Hematopoietic multipotent progenitor cell treated with erythropoietin and hydrocortisone succinate and interleukin-3 and kit ligand, for 4 days (in vitro differentiated cells): ENCODE data around the gene DACT3.

Source experiments
- DNase-seq: peaks from one replicate; pipeline ENCODE4 v3.0.0-alpha.2; 2015

The DACT3 gene

DNA sequence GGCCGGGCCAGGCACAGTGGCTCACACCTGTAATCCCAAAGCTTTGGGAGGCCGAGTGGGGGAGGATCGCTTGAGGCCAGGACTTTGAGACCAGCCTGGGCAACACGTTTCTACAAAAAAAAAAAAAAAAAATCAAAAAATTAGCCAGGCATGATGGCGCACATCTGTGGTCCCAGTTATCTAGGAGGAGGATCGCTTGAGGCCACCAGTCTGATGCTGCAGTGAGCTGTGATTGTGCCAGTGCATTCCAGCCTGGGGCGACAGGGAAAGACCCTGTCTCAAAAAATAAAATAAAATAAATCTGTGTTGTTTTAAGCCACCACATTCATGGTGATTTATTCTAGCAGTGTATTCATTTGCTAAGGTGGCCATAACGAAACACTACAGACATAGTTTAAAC lies 4.1 kb upstream of the DACT3 start:
- DNase-seq, result no peak

DNA sequence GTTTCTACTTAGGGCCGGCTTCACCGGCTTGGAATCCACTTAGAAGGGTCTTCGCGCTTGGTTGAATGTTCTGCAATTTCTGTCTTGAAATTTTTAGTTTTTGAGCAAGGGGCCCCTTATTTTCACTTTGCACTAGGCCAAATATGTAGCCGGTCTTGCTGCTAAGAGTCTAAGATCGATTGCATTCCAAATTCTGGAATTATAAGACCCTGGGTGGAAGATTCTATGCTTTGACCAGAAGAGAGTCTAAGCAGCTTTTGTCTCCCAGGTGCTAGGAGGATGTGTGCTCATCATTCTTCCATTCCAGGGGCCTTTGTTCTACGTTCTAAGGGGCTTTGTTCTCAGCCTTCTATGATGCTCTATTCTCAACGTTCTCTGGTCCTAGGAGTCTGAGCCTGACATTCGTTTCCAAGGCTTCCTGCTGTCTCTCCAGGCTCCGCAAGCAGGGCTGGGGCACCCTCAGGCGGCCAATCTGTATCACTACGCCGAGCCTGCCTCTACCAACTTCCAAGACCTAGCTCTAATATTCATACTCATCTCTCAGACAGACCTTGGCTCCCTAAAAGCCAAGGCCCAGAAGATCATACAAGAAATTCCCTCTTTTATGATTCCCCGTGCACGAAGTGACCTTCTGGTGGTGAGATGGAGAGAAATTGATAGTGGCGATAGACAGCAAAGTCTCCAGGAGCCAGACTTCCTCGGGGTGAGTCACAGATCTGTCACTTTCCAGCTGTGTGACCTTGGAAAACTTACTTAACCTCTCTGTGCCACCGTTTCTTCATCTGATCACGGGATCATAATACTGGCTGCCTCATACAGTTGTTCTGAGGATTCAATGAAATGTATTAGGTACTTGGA lies 982 bp upstream of the DACT3 start:
- peak; percentile 94 for DNase-seq

DNA sequence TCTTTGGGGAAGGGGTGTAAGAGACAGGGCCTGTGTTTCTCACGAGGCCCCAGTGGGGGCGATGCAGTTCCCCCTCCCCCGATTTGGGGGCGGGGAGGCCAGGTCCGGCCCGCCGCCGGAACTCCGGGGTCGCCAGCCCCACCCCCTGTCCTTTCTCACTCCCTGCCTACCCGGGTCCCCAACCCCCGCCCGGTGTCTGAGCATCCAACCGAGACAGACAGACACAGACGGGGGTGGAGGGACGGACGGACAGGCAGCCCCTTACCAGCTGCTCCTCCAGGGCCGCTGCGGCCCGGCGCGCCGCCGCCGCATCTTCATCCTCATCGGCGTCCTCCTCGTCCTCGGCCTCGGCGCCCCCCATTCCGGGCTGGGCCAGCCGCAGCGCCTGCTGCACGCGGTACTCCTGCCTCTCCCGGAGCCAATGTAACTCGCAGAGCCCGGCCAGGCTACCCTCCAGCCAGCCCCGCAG lies 397 bp downstream of the DACT3 start:
- DNase-seq, result no peak

DNA sequence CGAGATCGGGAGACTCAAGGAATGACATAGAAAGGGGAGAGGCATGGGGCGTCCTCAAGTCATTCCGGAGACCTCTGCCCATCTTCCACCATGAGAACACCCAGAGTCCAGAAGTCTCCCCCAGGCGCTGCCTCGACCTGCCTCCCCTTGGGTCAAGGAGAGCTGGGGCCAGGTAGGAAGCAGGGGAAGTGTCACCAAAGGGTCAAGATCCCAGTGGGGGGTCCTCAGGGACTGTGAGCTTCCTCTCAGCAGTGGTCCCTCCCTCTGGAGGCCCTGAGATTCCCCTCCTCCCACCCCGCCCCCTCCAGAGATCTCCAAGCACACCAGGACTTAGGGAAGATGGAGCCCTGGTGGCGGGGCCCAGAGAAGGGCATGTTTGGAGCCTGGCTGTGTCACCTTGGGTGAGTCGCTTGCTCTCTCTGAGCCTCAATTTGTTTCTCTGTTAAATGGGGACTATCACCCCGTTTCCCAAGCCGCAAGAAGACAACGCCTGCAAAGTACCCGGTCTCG lies 919 bp downstream of the DACT3 start:
- no peak for DNase-seq

DNA sequence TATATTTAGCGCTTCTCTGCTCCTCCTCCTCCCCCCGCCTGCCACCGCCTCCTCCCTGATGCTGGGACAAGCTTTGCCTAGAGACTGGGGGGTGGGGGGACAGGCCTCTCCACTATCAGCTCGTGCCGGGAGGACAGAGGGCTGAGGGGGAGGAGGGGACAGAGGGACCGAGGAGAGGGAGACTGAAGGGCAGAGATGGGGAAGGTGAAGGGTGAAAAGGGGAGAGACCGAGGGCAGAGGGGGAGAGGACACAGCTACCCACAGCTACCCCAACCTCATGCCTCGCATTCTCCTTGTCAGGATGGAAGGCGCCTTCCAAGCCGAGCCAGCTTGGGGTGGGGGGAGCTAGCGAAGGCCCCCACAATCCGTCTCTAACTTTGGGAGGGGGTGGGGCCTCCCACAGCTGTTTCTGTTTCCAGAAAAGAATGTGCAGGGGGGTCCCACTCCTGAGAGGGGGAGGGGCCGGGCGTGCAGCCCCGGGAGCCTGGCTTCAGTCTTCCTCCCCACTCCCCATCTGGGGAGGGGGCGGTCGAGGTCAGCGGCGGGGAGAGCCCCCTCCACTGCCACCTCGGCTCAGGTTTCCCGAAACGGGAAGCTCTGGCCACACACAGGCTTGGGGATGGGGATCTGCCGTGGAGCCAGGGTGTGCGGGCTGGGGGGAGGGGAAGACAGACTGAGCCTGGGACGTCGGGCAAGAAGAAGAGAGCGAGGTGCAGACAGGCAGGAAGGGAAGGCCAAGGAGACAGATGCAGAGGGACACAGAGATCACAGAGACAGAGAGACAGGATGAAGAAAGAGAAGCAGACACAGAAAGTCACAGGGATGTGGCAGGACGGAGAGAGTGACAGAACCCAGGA lies 1.6 kb downstream of the DACT3 start:
- DNase-seq, result peak; percentile 51

DNA sequence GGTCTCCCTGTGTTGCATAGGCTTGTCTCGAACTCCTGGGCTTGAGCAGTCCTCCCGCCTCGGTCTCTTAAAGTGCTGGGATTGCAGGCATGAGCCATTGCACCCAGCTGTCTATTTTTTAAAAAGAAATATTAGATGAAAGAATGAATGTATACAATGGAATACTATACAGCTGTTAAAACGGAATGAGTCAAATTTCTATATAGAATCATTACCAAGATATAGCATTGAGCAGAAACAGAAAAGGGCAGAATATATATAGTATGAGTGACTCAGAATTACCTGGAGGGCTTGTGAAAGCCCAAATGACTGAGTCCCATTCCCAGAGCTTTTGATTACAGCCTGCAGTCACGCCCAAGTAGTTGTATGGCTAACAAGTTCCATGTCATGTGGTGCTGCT lies 4.4 kb downstream of the DACT3 start:
- DNase-seq, result no peak

DNA sequence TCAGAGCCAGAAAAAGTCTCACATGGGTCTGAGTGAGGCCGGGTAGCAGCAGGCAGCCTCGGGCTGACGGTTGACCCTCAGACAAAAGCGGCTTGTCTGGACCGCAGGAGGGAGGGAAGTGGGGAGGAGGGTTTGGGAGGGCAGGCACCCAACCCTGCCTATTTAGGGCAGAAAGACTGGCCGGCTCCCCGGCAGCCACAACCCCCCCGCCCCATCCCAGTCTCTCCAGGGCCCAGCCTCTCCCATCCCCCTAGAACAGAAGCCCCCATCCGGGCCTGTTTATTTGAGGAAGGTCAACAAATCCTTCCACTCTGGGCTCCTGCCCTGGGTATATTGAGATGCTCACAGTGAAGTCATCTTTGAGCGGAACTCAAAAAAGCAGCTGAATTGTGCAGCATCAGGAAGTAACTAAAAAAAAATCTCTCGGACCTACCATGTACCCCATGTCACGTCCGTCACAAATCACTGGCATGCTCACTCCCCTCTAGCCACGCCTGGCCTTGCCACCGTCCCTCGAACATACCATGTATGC lies 6.3 kb downstream of the DACT3 start:
- no peak for DNase-seq

DNA sequence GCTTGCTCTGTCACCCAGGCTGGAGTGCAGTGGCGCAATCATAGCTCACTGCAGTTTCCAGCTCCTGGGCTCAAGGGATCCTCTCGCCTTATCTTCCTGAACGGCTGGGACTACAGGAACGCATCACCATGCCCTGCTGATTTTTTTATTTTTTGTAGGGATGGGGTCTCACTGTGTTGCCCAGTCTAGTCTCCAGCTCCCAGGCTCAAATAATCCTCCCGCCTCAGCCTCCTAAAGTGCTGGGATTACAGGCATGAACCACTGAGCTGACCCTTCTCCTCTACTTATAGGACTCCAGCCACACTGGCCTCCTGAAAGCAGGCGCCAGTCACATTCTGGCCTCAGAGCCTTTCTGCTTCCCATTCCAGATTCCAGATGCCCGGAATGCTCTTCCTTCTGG lies 10.5 kb downstream of the DACT3 start:
- no peak for DNase-seq

DNA sequence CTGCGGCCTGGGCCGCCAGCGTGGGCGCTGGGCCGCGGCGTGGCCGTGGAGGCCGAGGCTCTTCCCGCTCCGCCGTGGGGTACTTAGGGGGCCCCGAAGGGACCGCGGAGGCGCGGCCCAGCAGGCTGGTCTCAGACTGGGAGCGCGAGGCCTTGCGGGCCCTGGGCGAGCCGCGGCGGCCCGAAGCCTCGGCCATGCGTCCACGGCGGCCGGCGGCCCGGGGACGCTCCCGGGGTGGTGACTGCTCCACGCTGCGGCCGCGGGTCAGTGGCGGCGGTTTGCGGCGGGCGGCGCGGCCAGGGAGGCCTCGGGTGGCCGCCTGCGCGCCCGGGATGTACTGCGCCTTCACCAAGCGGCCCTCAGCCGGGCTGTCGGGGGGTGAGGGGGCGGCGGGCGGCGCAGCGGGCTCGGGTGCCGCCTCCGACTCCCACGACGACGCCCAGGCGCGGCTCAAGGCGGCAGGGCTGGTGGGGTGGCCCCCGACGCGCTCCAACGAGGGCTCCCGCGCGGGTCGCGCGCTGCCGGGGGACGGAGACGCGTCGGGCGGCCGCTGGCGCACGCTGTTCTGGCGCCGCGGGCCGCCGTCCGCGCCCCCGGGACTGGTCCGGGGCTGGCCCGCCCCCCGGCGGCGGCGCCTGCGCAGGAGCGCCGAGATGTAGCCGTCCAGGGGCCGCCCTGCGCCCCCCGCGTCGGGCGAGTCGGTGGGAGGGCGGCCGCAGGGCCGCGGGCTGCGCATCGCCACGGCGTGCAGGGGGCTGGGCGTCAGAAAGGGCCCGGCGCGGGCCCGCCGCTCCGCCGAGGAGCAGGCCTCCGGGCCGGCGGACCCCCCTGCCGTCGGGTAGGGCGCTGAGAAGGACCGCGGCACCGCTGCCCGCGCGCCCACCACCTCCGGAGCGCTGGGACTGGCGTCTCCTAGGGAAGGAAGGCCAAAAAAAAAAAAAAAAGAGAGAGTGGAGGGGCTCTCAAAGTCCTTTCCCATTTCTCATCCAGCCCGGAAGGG lies 11.7 kb downstream of the DACT3 start:
- no peak for DNase-seq

DNA sequence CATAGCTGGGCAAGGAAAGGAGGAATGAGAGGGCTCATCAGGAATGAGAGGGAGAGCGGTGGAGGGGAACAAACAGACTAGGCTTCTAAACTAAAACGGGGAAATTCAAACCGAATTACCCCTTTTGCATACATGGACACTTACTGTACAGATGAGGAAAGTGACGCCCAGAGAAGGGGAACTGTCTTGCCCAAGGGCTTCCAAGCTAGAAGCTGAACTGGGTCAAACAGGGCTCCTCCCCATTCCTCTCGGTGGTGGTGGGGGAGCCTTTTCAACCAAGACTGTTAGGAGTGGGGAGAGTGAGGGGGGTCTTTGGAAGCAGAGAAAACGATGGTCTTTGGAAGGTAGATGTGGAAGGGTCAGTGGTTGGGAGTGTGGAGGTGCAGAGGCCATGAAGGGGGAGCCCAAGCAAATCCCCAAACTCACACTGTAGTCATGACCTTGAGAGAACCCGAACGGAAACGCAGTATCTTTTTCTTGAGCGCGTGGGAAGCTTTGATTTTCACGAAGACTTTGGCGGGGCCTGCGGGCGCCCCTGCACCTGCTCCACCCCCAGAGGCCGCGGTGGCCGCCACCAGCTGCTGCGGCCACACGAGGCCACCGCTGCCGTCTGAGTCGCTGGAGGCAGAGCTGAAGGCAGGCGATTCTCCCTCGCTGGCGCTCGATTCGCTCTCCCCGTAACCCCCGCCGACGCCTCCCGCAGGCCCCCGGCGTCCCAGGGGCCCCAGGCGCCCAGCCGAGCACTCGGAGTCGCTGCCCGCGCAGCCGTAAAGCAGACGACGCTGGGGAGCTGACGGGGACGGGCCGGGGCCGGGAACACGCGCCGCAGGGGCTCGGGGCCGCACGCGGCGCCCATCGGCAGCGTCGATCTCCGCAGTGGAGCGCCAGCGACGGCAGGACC lies 12.7 kb downstream of the DACT3 start:
- no peak for DNase-seq

DNA sequence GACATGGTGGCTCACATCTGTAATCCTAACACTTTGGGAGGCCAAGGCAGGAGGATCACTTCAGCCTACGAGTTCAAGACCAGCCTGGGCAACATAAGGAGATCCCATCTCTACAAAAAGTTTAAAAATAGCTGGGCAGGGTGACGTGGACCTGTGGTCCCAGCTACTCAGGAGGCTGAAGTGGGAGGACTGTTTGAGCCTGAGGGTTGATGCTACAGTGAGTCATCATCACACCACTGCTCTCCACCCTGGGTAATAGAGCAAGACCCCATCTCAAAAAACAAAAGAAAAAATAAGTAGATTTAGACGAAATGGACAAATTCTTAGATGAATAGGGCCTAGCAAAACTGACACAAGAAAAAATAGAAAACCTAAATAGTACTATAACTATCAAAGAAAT lies 14.6 kb downstream of the DACT3 start:
- no peak for DNase-seq

DNA sequence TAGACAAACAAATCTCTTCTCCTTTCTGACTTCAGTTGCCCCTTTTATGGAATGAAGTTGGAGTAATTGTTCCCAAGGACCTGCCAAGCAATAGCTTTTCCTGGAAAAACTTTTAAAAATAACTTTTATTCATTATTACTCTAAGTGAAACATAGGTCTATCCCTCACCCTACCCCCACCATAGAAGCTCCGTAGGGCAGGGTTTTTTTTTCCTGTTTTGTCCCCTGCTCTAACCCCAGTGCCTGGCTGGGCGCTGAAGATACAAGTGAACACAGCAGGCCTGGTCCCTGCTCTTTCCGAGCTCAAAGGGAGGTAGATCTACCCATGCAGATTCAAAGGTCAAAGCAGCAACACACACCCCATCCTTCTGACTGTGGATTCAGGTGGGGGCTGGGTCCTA lies 16.3 kb downstream of the DACT3 start:
- no peak for DNase-seq

DNA sequence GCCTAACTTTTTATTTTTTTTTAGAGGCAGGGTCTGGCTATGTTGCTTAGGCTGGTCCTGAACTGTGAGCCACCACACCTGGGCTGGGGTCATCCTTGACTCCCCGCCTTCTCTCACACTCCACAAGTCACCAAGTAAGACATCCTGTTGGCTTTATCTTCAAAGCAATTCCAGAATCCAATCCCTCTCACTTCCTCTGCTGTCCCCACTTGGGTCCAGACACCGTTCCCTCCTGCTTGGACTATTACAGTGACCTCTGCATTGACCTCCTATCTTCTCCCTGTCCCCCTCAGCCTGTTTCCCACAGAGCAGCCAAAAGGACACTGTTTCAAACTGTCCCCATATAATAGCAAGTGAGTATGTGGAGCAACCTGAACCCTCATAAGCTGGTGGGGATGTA lies 20.3 kb downstream of the DACT3 start:
- no peak for DNase-seq

DNA sequence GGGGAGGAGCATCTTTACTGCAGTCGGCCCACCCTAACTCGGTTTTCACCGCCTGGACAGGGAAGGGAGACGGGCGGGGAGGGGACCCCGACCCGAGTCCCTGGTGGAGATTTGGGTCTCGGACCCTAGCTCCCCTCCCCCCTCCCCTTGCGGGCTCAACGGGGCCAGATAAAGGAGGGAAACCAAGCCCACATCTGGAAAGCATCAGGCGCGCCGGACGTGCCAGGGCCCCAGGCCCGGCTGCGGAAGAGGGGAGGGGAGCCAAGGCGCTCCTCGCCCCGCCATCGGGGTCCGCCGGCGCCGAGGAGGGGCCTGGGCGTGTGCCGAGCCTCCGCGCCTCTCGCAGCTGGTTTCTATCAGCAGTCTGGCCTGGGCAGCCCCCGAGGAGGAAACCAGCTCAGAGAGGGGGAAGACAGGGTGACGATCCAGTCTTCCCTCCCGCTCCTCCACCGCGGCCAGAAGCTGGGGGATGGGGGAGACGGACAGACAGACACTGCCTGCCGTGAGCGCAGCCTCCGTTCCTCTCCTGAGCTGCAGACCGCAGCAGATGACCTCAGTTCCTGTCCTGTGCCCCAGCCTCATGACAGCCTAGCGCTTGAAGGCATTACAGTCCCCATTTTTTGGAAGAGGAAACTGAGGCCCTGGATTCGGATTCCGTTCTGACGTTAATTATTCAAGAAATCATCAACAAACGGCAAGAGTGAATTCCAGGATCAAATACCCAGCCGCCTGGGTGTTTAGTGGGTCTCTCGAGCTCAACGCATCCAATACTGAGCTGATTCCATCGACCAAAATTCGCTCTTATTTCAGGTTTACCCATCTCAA lies 21.4 kb downstream of the DACT3 start:
- DNase-seq, result peak; percentile 70

DNA sequence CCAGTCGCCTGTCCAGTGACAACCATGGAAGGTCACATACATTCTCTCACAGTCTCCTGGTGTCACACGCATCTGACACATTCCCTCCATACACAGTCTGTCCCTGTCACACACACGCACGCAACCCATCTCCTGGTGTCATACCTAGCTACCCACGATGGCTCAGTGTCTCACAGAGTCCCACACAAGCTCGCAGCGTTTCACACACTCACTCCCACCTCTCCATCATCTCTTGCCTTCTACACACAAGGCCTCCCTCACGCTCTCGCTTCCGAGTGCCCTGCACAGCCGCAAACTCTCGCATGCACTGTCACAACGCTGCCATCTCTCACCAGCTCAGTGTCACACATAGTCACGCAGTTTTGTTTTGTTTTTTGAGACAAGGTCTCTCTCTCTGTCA lies 23.8 kb downstream of the DACT3 start:
- DNase-seq, result no peak

DNA sequence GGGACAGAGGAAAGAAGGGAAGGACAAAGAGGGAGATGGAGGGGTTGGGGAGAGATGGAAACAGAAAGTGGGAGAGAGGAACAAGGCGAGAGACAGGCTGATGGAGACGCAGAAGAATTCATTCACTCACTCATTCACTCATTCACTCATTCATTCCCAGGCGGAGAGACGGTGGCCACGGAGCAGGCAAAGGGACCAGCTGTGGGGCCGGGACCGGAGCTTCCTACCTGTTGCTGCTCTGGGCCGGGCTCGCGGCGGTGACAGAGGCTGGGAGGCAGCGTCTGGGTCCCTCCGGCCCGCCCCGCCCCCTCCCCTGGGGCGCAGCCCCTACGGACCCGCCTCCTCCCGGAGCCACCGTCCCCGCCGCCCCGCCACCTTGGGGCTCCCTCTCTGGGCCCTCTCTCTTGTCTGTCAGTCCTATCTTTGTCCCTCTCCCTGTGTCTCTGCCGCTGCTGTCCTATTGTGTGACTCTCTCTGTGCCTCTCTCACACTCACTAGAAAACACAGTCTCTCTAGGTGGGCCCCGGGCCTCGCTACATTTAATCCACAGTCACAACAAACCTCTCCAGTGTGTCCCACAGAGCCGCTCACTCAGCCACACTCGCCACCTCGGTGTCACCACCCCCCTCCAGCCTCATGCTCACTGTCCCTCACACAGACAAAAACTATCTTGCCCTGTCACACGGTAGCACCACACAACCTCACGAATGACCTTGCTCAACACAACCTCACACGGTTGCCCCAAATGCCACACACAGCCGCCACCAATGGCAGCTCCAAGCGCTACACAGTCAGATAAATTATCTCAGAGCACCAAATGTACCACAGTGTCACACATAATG lies 24.8 kb downstream of the DACT3 start, which contains the start of gene GNG8:
GNG8 (minus strand) TSS at position 283 of the 842 bp plus-strand sequence. CDS start 1,520 bp downstream, outside the sequence.
- DNase-seq, result peak; percentile 79

DNA sequence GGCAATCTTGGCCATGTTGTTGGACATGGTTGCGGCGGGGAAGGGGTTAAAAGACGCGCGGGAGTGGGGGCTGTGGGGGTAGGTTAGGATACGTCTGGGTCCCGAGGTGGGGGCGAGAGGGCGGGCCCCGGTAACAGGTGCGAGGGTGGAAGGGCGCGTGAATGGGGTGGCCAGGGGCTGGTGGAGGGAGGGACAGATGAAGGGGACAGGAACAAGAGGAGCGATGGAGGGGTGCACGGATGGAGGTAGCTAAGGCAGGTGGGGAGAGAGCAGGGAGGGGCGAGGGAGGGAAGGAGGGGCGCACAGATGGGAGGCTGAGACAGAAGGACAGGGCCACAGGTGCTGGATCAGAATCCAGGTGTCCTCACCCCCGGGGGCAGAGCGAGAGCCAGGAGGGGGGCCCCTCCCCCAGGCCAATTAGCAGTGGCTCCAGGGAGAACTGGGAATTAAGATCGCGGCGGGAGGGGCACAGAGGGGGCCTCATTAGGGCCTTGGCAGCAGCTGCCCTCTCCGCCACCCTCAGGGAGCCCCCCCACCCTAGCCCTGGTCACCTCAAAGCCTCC lies 26.2 kb downstream of the DACT3 start:
- DNase-seq, result no peak

DNA sequence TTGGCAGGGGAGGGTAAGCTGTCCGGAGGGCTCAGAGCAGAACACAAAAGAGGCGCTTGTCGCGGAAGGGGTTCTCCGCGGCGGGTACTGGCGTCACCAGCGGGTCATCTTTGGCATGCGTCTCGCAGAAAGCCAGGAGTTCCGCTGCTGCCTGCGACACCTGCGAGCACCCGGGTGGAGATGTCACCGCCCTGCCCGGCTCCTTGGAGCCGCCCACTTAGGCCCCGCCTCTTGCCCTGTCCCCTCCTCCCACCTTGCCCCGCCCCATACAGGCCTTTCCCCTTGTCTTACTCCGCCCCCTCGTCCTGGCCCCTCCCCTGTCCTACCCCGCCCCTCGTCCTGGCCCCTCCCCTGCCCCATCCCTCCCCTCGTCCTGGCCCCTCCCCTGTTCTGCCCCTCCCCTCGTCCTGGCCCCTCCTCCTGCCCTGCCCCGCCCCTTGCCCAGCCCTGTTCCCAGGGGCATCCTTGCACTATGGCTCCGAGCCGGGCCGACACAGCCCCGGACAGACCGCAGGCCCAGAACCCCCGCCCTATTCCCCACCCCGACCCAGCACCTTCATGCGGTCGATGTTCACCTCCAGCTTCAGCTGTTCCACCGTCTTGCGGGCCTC lies 26.8 kb downstream of the DACT3 start:
- DNase-seq, result peak; percentile 94
